Measurements from ENCODE around the gene HIGD1B. TPM values are rescaled to one million over a fixed set of nuclear protein-coding genes. Genes with fewer than 3 reads are reported as not detected.

Gene HIGD1B
- polyA plus RNA-seq, 3 donors = not detected

DNA sequence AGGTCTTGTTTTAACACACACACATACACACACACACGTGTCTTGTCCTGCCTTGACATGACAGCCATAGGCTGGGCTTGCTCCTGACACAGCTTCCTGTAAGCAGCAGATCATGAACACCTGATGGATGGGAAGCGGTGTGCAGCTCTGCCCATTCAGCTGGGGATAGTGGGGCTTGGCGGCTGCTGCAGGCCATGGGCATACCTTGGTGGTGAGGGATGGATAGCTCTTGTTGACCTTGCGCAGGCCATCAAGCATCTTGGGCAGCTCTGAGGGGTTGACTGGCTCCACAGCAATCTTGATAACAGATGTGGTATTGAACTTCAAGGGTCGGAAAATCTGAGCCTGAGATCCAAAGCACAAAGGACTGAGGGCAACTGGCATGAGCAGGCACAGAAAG, 12.0 kb downstream of the HIGD1B start:
- Histone ChIP-seq H3K9me3 (replicated peaks in 1 of 2; ENCODE audit: control insufficient read depth in 1 of 2, insufficient read depth in 1 of 2, low read length in 2 of 2) (no peaks in the 10 kb centered on the region), H3K27ac (ENCODE audit: low read depth in 1 of 2, low read length in 2 of 2) (no peak overlapping the region), H4K20me1 (ENCODE audit: insufficient read depth, low read length) (peaks cover 2% of the 10 kb centered on the region), H3K9ac (ENCODE audit: insufficient read depth, low read length, poor library complexity, severe bottlenecking) (no peak overlapping the region), H3K79me2 (ENCODE audit: insufficient read depth, low read length) (no peaks in the 10 kb centered on the region), H3K4me1 (ENCODE audit: control insufficient read depth in 1 of 2, insufficient read depth in 2 of 2, low read length in 2 of 2) (no peaks in the 10 kb centered on the region), H2AFZ (ENCODE audit: insufficient read depth, low read depth, low read length, poor library complexity, severe bottlenecking) (no peak overlapping the region), H3K36me3 (replicated peaks in 1 of 2; ENCODE audit: control insufficient read depth in 1 of 2, insufficient read depth in 2 of 2, low read length in 2 of 2) (peaks cover 95 to 100% of the 10 kb centered on the region in 2 donors), H3K27me3 (ENCODE audit: control insufficient read depth in 2 of 2, insufficient read depth in 2 of 2, low read length in 2 of 2) (no peaks in the 10 kb centered on the region), H3K4me3 (replicated peaks in 1 of 3; ENCODE audit: low read depth in 2 of 3, low read length in 3 of 3) (no peak overlapping the region), H3K4me2 (replicated peaks; ENCODE audit: extremely low read depth, low read length, poor library complexity, severe bottlenecking) (no peak overlapping the region)
- H3K27me3 Mint-ChIP-seq (ENCODE audit: low read depth in 3 of 3) = peaks cover 0 to 2% (median 0%) of the 10 kb centered on the region in 3 donors
- H3K27ac Mint-ChIP-seq = peak overlapping the region in 1 of 7 donors; percentile 78
- 98% methylated on average over 4 of the region's 5 CpGs for WGBS (ENCODE audit: insufficient coverage)
- DNase-seq = no peak
- peaks cover 93 to 100% of the 10 kb centered on the region in 2 donors for H3K36me3 Mint-ChIP-seq
- no peaks in the 10 kb centered on the region for H3K9me3 Mint-ChIP-seq
- TF ChIP-seq, protein P1, sequence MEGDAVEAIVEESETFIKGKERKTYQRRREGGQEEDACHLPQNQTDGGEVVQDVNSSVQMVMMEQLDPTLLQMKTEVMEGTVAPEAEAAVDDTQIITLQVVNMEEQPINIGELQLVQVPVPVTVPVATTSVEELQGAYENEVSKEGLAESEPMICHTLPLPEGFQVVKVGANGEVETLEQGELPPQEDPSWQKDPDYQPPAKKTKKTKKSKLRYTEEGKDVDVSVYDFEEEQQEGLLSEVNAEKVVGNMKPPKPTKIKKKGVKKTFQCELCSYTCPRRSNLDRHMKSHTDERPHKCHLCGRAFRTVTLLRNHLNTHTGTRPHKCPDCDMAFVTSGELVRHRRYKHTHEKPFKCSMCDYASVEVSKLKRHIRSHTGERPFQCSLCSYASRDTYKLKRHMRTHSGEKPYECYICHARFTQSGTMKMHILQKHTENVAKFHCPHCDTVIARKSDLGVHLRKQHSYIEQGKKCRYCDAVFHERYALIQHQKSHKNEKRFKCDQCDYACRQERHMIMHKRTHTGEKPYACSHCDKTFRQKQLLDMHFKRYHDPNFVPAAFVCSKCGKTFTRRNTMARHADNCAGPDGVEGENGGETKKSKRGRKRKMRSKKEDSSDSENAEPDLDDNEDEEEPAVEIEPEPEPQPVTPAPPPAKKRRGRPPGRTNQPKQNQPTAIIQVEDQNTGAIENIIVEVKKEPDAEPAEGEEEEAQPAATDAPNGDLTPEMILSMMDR (IDR thresholded peaks at IDR 0.05) = no peak
- no peaks in the 10 kb centered on the region for H3K4me1 Mint-ChIP-seq
- H3K4me3 Mint-ChIP-seq = no peak overlapping the region
- intact Hi-C loops (cut with micrococcal nuclease) = no loop called here

DNA sequence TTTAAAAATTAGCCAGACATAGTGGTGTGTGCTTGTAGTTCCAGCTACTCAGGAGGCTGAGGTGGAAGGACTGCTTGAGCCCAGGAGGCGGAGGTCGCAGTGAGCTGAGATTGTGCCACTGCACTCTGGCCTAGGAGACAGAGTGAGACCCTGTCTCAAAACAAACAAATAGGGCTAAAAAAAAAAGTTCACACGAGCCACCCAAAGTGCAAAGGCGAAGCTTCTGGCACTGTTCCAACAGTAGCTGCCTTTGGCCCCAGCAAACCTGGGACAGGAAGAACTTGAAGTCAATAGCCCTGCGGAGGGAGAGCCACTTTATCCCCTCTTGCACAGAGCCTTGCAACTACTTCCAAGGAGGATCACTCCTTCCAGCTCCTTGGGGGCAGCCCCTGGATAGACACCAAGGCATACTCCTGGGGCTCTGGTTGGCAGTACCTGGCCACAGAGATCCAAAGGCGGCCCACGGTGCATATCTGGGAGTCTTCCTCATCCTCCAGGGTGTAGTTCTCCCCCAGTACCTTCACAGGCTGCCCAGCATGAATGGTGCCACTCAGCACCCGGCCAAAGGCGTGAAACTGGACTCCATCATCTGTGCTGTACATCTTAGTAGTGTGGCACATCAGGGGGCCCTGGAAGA, 14.7 kb downstream of the HIGD1B start:
- Mint-ChIP-seq H3K27me3 (ENCODE audit: low read depth in 3 of 3) (peaks cover 0 to 2% (median 0%) of the 10 kb centered on the region in 3 donors), H3K27ac (peak overlapping the region in 1 of 7 donors; percentile 57), H3K4me3 (no peak overlapping the region), H3K36me3 (peaks cover 84 to 96% of the 10 kb centered on the region in 2 donors), H3K9me3 (no peaks in the 10 kb centered on the region), H3K4me1 (no peaks in the 10 kb centered on the region)
- Histone ChIP-seq H3K4me3 (replicated peaks in 1 of 3; ENCODE audit: low read depth in 2 of 3, low read length in 3 of 3) (no peak overlapping the region), H3K27ac (ENCODE audit: low read depth in 1 of 2, low read length in 2 of 2) (no peak overlapping the region), H3K36me3 (replicated peaks in 1 of 2; ENCODE audit: control insufficient read depth in 1 of 2, insufficient read depth in 2 of 2, low read length in 2 of 2) (peaks cover 81 to 100% of the 10 kb centered on the region in 2 donors), H3K4me1 (ENCODE audit: control insufficient read depth in 1 of 2, insufficient read depth in 2 of 2, low read length in 2 of 2) (no peaks in the 10 kb centered on the region), H4K20me1 (ENCODE audit: insufficient read depth, low read length) (peaks cover 10% of the 10 kb centered on the region), H3K79me2 (ENCODE audit: insufficient read depth, low read length) (no peaks in the 10 kb centered on the region), H3K9ac (ENCODE audit: insufficient read depth, low read length, poor library complexity, severe bottlenecking) (no peak overlapping the region), H3K4me2 (replicated peaks; ENCODE audit: extremely low read depth, low read length, poor library complexity, severe bottlenecking) (no peak overlapping the region), H2AFZ (ENCODE audit: insufficient read depth, low read depth, low read length, poor library complexity, severe bottlenecking) (no peak overlapping the region), H3K9me3 (replicated peaks in 1 of 2; ENCODE audit: control insufficient read depth in 1 of 2, insufficient read depth in 1 of 2, low read length in 2 of 2) (no peaks in the 10 kb centered on the region), H3K27me3 (ENCODE audit: control insufficient read depth in 2 of 2, insufficient read depth in 2 of 2, low read length in 2 of 2) (no peaks in the 10 kb centered on the region)
- no peak for DNase-seq
- intact Hi-C loops (cut with micrococcal nuclease) = no loop called here
- TF ChIP-seq, protein P1 (IDR thresholded peaks at IDR 0.05) = no peak
- 95% methylated on average over 9 of the region's 9 CpGs for WGBS (ENCODE audit: insufficient coverage)

All from CD14-positive monocyte (primary cell).